GM23248 (cell line): ENCODE results near the gene NR4A1.

Experiments
- EZH2 ChIP-seq: fragments of 200-600 bp; sonication (generic); IDR thresholded peaks from 2 replicates; pipeline ENCODE4 v1.6.1; 2018; ENCODE audit warnings: antibody characterized with exemption, mild to moderate bottlenecking; ENCODE audit not compliant: insufficient read depth, poor library complexity, severe bottlenecking
- EZH2phosphoT487 ChIP-seq: fragments of 200-600 bp; sonication (generic); IDR thresholded peaks from 2 replicates; pipeline ENCODE4 v1.6.1; 2018; ENCODE audit warnings: antibody characterized with exemption, moderate library complexity, mild to moderate bottlenecking, low read depth; ENCODE audit not compliant: insufficient read depth

- TF ChIP-seq EZH2 (no peak), EZH2phosphoT487 (no peak)
Observed at GRCh38 chr12:52086366-52086765, 35.1 kb downstream of the NR4A1 start.
